Thyroid gland (tissue), 4 donors: Measurements from ENCODE around the gene KCNH1.

Experiments used
- POLR2A ChIP-seq, 2 donors: fragments of 450-650 bp; IDR thresholded peaks; one replicate each; pipeline ENCODE4 v1.6.1; 2017; ENCODE audit warnings: antibody characterized with exemption in 2 of 2, mild to moderate bottlenecking in 2 of 2, moderate library complexity in 1 of 2
- TF ChIP-seq, protein P1 (sequence below), 6 experiments: fragments of 200-600 bp in 3 of 6; fragments of 450-650 bp in 3 of 6; sonication (generic) in 3 of 6; IDR thresholded peaks; one replicate each; pipeline ENCODE4 v1.5.1; 2016 to 2019; ENCODE audit warnings: antibody characterized with exemption in 6 of 6, mild to moderate bottlenecking in 2 of 6, inconsistent platforms in 1 of 6, moderate library complexity in 1 of 6

DNA sequence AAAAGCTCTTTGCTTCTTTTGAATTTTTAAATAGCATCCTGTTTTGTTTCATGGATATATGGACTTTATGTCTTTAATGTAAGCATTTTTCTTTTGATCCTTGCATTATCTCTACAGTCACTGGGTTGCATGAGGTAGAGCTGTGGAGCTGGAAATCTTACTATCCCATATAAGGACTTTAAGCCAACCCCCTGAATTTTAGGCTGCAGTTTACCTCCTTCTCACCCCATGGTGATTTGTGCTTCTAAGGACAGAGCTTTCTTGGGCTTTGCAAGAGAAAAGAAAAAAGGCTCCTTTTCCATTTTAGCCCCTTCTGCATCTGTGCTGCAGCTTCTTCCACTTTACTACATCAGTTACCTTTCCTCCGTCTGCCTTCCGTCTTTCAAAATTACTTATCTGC lies 431.4 kb downstream of the KCNH1 start:
- TF ChIP-seq, protein P1, sequence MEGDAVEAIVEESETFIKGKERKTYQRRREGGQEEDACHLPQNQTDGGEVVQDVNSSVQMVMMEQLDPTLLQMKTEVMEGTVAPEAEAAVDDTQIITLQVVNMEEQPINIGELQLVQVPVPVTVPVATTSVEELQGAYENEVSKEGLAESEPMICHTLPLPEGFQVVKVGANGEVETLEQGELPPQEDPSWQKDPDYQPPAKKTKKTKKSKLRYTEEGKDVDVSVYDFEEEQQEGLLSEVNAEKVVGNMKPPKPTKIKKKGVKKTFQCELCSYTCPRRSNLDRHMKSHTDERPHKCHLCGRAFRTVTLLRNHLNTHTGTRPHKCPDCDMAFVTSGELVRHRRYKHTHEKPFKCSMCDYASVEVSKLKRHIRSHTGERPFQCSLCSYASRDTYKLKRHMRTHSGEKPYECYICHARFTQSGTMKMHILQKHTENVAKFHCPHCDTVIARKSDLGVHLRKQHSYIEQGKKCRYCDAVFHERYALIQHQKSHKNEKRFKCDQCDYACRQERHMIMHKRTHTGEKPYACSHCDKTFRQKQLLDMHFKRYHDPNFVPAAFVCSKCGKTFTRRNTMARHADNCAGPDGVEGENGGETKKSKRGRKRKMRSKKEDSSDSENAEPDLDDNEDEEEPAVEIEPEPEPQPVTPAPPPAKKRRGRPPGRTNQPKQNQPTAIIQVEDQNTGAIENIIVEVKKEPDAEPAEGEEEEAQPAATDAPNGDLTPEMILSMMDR (IDR thresholded peaks at IDR 0.05) = no peak
- no peak for TF ChIP-seq POLR2A (IDR thresholded peaks at IDR 0.05)
